HG02623 (cell line): ENCODE data around the gene RNF212.
"Not testable (repeated sequence)": the region's sequence is repeated elsewhere in the genome, so short reads cannot be mapped to it uniquely, and the experiment has no call there.

Experiments
- ATAC-seq: cut with Tn5 transposase; IDR thresholded peaks from one replicate; pipeline ENCODE4 v1.9.1; 2021; ENCODE audit warnings: moderate library complexity; ENCODE audit not compliant: unreplicated experiment

The RNF212 gene

GRCh38 chr4:1069394-1069793, 44.0 kb downstream of the RNF212 start:
- ATAC-seq, result no peak

- ATAC-seq, result no peak
Observed at GRCh38 chr4:1065732-1066131, 47.6 kb downstream of the RNF212 start.

DNA sequence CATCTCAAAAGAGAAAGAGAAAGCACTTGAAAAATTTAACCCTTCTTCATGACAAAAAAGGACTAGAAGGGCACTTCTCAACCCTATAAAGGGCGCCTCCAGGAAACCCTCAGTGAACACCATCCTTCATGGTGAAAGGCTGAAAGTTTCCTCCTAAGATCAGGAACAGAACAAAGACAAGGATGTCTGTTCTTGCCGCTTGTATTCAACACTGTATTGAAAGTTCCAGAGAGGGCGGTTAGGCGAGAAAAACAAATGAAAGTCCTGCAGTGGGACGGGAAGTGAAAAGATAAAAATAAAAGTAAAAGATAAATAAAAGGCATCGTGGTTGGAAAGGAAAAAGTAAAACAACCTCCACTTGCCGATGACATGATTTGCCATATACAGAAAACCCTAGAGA, 50.9 kb downstream of the RNF212 start:
- ATAC-seq, result no peak

- ATAC-seq, result no peak
Observed at GRCh38 chr4:1061760-1062159, 51.6 kb downstream of the RNF212 start.

DNA sequence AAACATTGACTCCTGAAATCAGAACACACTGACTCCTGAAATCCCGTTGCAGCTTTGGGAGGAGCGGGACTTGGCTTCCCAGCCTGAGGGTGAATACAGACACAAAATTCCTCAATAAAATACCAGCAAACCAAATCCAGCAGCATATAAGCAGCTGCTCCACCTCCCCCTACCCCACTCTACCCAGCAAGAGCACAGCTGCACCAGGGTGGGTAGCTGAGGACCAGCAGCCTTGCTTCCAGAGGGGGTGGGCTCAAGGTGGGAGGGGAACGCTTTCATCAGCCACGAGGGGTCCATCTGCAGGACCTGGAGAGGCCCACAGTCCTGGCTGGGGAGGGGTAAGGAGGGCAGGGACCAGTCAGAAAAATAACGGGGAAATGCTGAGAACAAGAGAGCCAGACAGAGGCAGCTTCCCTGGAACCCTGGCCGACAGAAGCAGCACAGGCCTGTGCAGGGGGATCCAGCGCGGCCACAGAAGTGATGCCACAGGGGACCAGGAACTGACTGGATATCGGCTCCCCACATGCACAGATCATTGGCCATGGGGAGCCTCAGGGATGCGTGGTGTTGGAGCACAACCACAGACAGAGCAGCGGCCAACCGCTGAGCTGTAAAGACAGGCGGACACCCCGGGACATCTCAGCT, 52.2 kb downstream of the RNF212 start:
- ATAC-seq, result no peak

DNA sequence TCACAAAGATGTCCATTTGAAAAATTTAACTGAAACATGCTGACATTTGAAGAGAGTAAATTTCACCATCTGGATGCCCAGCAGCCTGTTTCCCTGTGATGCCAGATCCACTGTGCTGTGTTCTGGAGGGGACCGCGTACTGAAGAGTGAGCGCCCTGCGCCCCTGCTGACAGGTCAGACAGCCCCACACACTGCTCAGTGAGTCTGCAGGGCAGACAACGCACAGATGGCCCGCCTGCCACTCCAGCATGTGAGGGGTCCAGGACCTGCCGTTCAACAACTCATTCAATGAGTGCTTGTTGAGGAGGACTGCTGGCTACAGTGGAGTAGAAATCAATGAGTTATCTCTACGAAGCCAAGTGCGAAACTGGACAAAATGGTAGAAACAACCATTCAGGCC, 52.7 kb downstream of the RNF212 start:
- no peak for ATAC-seq

- no peak for ATAC-seq
Observed at GRCh38 chr4:1060121-1060520, 53.2 kb downstream of the RNF212 start.

- no peak for ATAC-seq
Observed at GRCh38 chr4:1058997-1059665, 54.2 kb downstream of the RNF212 start.

GRCh38 chr4:1058198-1058996, 55.0 kb downstream of the RNF212 start:
- ATAC-seq, result no peak

DNA sequence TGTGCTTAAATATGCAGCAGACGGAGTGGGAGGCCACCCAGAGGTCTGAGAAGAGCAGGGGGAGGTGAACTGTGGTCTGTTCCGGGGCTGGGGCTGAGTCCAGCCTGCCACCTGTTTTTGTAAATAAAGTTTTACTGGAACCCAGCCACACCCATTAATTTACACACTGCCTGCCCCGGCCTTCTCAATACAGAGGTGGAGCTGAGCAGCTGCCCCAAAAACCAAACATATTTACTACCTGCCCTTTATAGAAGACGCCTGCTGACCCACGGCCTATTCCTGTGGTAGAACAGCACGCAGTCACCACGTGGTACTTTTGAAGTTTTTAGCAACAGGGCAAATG, 56.0 kb downstream of the RNF212 start:
- no peak for ATAC-seq

DNA sequence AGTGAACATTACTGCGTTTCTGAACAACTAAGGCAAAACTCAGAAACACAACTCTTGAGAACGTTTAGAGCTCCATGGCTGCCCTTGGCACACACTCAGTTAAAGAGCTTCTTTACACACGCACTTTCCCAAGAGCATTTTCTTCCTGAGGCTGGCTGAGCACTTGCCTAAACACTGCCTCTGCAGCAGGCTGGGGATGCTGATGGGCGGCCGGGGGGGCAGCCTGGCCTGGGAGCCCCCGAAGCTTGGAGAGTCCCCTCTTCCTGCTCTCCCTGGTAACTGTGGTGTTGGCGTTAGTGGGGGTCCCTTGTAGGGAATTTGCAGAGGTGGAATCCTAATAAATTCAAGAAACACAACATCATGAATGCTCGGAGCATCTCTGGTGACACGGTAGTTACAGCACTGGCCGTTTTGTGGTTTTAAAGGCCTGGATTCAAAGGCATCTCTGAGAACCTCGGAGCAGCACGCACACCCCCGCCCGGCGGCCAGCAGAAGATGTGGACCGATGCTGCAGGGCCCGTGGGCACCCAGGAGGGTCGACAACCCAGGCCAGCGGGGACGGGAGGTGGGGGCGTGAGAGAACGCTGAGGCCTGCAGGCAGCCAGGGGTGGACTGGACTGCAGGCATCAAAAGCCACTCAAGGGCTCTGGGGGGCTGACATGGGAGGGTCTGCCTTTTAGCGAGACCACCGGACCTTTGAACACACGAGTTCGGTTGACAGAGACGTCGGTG, 56.5 kb downstream of the RNF212 start:
- ATAC-seq, result no peak

DNA sequence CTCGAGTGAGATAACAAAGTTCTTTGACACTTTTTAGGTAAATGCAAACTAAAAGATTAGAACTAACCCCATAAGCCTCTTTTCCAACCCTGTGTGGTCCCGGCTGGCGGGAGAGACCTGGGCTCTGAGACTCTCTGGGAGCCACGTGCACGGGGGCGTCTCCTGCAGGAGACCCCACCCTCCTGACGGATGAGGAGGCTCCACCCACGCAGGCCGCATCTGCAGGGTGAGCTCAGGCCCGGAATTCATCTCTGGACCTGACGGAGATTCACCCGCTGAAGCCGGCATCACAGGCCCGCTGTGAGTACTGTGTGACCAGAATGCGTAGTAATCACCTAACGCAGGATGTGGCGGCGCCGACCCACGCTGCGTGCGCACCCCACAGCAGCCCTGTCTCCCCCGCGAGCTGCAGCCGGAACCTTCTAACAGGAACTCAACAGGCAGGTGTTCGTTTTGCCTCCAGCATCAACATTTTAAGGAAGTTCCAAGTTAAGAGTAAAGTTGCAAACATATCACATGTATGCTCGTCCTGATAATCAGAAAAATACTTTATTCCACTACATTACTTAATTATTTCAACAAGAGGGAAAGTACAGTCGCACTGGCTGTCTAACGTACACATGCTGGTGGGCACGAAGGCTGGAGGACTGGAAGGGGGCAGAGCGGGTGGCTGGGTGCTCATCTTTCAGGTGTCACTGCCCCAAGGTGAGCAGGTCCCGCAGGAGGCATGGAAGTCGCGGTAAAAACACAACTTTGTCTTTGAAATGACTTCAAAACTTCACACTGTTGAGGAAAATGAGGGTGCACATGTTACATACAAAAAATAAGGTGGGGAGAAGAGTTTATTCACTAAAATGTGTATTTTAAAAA, 57.4 kb downstream of the RNF212 start:
- no peak for ATAC-seq

DNA sequence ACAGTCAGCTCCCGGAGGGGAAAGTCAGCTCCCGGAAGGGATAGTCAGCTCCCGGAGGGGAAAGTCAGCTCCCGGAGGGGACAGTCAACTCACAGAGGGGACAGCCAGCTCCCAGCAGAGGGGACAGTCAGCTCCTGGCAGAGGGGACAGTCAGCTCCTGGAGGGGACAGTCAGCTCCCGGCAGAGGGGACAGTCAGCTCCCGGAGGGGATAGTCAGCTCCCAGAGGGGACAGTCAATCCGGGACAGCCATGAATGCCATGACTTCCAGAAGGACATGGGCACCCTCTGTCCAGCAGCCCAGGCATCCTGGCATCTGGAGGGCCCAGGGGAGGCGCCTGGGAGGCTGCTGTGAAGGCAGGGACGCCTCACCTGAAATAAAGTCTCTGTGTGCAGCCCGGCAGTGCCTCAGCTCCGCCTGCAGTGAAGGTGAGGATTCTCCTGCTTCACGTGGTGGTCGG, 58.1 kb downstream of the RNF212 start:
- not testable (repeated sequence) for ATAC-seq

- not testable (repeated sequence) for ATAC-seq
Observed at GRCh38 chr4:1054696-1055242, 58.6 kb downstream of the RNF212 start.

DNA sequence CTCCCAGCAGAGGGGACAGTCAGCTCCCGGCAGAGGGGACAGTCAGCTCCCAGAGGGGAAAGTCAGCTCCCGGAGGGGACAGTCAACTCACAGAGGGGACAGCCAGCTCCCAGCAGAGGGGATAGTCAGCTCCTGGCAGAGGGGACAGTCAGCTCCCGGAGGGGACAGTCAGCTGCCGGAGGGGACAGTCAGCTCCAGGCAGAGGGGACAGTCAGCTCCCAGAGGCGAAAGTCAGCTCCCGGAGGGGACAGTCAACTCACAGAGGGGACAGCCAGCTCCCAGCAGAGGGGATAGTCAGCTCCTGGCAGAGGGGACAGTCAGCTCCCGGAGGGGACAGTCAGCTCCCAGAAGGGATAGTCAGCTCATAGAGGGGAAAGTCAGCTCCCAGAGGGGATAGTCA, 59.5 kb downstream of the RNF212 start:
- not testable (repeated sequence) for ATAC-seq

GRCh38 chr4:1053080-1053661, 60.2 kb downstream of the RNF212 start:
- ATAC-seq, result no peak

DNA sequence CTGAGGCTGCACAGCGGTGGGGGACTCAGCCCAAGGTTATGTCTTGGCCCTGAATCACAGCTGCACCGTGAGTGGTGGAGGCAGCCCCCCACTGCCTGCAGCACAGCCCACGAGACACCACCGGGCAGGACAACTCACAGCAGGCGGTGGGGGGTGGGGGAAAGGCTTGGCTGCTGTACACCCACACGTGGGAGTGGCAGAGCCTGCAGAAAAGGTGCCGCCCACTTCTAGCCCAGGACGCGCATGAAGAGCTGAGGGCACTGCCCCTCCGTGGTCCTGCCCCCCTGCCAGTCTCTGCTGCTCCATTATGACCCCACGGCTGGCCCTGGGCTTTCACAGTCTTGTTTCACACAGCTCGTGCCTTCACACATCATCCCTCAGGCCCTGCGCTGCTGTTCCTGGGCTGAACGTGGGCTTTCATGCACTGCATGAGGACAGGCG, 61.1 kb downstream of the RNF212 start:
- no peak for ATAC-seq

DNA sequence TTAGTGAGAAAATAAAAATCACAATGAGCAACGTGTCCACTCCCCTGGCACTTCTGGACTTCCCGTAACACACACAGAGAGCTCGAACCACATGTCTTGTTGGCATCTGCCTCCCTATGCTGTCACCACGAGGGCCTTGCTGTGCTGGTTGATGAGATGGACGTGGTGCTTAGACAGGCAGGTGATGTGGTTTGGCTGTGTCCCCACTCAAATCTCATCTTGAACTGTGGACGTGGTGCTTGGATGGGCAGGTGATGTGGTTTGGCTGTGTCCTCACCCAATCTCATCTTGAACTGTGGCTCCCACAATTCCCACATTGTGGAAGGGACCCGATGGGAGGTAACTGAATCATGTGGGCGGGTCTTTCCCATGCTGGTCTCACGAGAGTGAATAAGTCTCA, 61.9 kb downstream of the RNF212 start:
- no peak for ATAC-seq

DNA sequence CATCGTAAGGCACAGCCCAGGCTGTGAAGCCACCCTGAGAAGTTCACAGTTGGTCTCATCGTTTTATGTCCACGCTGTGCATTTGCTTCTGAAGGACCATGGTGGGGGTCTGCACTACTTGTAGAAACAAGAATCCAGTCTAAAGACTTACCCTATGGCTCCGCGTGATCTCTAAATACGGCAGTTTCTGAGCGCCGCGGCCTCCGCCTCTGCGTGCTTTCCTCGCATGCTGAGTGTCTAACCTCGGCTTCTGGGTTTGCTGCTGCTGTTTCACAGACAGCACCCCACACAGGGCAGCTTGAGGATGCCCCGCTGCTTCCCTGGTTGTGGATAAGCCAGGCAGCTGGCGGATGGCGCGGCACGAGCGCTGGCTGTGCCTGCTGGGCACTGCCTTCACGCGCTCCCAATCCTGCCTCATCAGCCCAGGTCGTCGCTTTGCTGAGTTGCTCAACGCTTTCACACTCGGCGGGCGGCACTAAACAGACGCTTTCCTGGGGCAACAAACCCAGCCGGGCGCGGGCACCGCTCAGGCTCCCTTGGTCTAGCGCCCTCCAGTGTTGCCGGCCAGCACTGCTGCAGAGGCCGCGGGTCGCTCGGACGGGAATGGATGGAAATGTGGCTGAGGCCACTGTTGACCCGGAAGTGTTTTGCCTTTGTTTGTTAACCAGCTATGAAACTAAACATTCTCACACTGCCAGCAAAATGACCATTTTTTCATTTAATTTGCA, 62.7 kb downstream of the RNF212 start:
- ATAC-seq, result no peak
